K562 treated with DMSO at 1 percent for 48 hours (cell line): Measurements from ENCODE around the gene DOCK1. TPM values are rescaled to one million over a fixed set of nuclear protein-coding genes. Genes with fewer than 3 reads are reported as not detected.

Source experiments
- total RNA-seq: library from RNA; unstranded; fragments of 300-600 nt; gene quantifications from 2 replicates; pipeline ENCODE4 v1.2.3, GENCODE V29; 2022; ENCODE audit warnings: low replicate concordance; ENCODE audit errors: extremely low read depth

DOCK1 gene
- total RNA-seq: not detected in 2 replicates

GRCh38 chr10:126904818-126905701, at the start of gene DOCK1:
TSS of gene DOCK1 (plus strand) at chr10:126905428. CDS start at chr10:126905518, 90 bp downstream.

DNA sequence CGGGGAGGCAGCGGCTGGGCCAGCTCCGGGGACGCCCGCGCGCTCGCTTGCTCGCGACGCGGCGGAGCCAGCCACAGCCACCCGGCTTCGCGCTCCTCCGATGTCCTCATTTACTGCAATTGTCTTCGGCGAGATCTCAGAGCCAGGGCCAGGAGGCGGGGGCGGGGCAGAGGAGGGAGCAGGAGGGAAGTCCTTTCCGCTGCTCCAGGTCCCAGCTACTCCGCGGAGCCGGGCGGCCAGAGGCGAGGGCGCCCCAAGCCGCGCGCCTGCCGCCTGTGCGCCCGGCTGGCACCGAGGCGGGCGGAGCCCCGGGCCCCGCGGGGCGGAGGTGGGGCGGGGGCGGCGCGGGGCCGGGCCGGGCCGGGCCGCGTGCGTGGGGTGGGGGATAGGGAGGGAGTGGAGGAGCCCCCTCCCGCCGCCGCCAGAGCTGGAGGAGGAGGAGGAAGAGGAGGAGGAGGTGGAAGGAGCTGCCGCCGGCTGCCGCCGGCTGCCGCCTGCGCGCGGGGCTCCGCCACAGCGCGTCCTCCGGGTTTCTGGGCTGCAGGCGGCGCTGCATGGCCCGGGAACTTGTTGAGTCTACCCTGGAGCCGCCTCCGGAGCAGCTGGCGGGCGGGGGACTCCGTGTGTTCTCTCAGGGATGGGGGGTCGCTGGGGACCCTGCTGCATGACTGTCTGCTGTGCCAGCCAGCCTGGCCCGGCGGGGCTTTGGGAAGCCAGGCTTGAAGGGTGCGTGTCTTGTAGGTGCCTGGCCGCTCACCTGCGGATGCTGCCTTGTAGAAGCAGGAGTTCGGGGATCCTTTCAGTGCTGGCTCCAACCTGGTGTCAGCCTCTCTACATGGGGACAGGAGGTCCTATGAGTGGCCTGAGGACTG, 291.3 kb downstream of the DOCK1 start, which contains the start of gene INSYN2A:
Gene INSYN2A (minus strand): TSS at position 310 of the 872 bp plus-strand sequence. CDS start 20,196 bp downstream, outside the sequence.

Other genes with a start within 250 kb of the DOCK1 start
- not detected in 2 replicates for gene C10orf90, start 234.7 kb upstream of the DOCK1 start, total RNA-seq